Common myeloid progenitor, CD34-positive (primary cell): ENCODE data around the gene EBF4.

Experiments used
- CTCF ChIA-PET: fragments of 350-600 bp; sonication (Branson Sonifier 250); formaldehyde crosslinking; loops from one replicate; lab custom pipeline; 2021; ENCODE audit warnings: antibody characterized with exemption; lab: Charles Lee
- POLR2A ChIA-PET: fragments of 350-600 bp; sonication (Branson Sonifier 250); formaldehyde crosslinking; loops from one replicate; lab custom pipeline; 2021; ENCODE audit warnings: antibody characterized with exemption; lab: Charles Lee
- DNase-seq, 3 donors: peaks; one replicate each; pipeline versions ENCODE4 v3.0.0 to v3.0.0-alpha.2; 2013
- H3K27ac ChIP-seq, 2 experiments: 1 replicate in 1 of 2; 2 replicates in 1 of 2; pipeline ENCODE4 v1.7.0; 2013; ENCODE audit warnings: inconsistent platforms in 2 of 2, low read length in 2 of 2, mild to moderate bottlenecking in 2 of 2, low read depth in 1 of 2, moderate library complexity in 1 of 2; ENCODE audit not compliant: severe bottlenecking in 2 of 2, insufficient read depth in 1 of 2, poor library complexity in 1 of 2
- H3K27me3 ChIP-seq, 5 experiments: replicated peaks in 2 of 5; 1 replicate in 3 of 5; 2 replicates in 2 of 5; pipeline versions ENCODE4 v1.6.1 to v1.7.0; 2013; ENCODE audit warnings: low read length in 4 of 5, mild to moderate bottlenecking in 2 of 5, moderate library complexity in 2 of 5, inconsistent platforms in 1 of 5; ENCODE audit not compliant: insufficient read depth in 5 of 5, control insufficient read depth in 4 of 5
- H3K36me3 ChIP-seq, 4 experiments: 1 replicate in 2 of 4; 2 replicates in 2 of 4; pipeline versions ENCODE4 v1.6.1 to v1.7.0; 2013; ENCODE audit warnings: low read length in 3 of 4, control low read depth in 1 of 4, mild to moderate bottlenecking in 1 of 4; ENCODE audit not compliant: control insufficient read depth in 4 of 4, insufficient read depth in 4 of 4
- H3K4me1 ChIP-seq, 4 experiments: 1 replicate in 3 of 4; 2 replicates in 1 of 4; pipeline versions ENCODE4 v1.6.1 to v1.7.1; 2013; ENCODE audit warnings: low read length in 3 of 4, mild to moderate bottlenecking in 3 of 4, control low read depth in 1 of 4, inconsistent platforms in 1 of 4, moderate library complexity in 1 of 4; ENCODE audit not compliant: control insufficient read depth in 4 of 4, insufficient read depth in 4 of 4; ENCODE audit errors: control extremely low read depth in 1 of 4
- H3K4me3 ChIP-seq, 7 experiments: 1 replicate in 4 of 7; 2 replicates in 3 of 7; pipeline versions ENCODE4 v1.5.1 to v1.7.0; 2013; ENCODE audit warnings: mild to moderate bottlenecking in 7 of 7, low read length in 6 of 7, moderate library complexity in 6 of 7, inconsistent platforms in 2 of 7, low read depth in 2 of 7, control low read depth in 1 of 7; ENCODE audit not compliant: insufficient read depth in 4 of 7, control insufficient read depth in 1 of 7; ENCODE audit errors: extremely low read depth in 1 of 7
- H3K9me3 ChIP-seq, 5 experiments: 1 replicate in 4 of 5; 2 replicates in 1 of 5; pipeline versions ENCODE4 v1.6.1 to v1.7.1; 2013; ENCODE audit warnings: low read length in 4 of 5, mild to moderate bottlenecking in 2 of 5, inconsistent platforms in 1 of 5, low read depth in 1 of 5, moderate library complexity in 1 of 5; ENCODE audit not compliant: control insufficient read depth in 4 of 5, insufficient read depth in 2 of 5; ENCODE audit errors: control extremely low read depth in 1 of 5
- WGBS: methylation state at CpG from one replicate; pipeline ENCODE4 v1.1.5; 2013; ENCODE audit not compliant: insufficient coverage; 5-methylcytosine and 5-hydroxymethylcytosine counted together

The EBF4 gene

DNA sequence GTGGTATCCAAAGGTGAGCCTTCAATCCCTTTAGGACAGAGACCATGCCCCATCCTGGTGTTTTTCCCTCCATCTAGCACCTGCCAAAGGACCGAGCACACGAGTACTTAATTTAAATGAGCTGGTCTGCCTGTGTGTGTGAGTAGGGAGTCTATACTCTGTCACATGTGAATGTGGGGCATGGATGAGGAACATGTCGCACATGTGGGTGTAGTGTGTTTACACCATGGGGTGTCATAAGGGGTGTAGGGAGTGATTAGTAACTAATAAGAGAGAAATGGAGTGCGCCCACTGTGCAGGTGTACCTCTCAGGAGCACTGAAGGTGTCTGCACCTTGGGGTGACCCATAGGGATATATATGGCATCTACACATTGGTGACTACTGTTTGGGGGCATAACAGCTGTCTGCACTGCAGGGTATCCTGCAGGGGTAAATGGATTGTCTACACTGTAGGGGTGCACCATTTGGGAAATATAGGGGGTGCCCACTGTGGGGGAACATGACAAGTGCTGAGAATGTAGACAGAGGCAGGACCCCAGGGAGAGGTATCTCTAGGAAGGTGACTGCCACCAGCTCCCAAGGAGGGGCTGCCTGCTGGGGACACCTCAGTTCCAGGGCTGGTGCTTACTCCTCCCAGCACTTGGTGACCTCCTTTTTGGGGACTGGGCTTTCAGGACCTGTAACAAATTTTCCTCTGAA lies 53.5 kb downstream of the EBF4 start:
- no peaks in the 10 kb centered on the region for H3K9me3 ChIP-seq
- H3K27me3 ChIP-seq = peaks cover 3 to 30% (median 14%) of the 10 kb centered on the region in 5 experiments
- CTCF ChIA-PET = interaction anchor here (1.6 to 9.2 kb wide), 3 partner anchors 10 to 35 kb away, joined by 3 to 147 read pairs (median 91); no protein-coding TSS in a partner anchor
- WGBS = 100% methylated on average over 4 of the region's 4 CpGs
- no peak overlapping the region for H3K4me3 ChIP-seq
- no peak for DNase-seq
- no peak overlapping the region for H3K27ac ChIP-seq
- peaks cover 2 to 34% (median 22%) of the 10 kb centered on the region in 4 experiments for H3K4me1 ChIP-seq
- no peaks in the 10 kb centered on the region for H3K36me3 ChIP-seq
- POLR2A ChIA-PET = no interaction called here

DNA sequence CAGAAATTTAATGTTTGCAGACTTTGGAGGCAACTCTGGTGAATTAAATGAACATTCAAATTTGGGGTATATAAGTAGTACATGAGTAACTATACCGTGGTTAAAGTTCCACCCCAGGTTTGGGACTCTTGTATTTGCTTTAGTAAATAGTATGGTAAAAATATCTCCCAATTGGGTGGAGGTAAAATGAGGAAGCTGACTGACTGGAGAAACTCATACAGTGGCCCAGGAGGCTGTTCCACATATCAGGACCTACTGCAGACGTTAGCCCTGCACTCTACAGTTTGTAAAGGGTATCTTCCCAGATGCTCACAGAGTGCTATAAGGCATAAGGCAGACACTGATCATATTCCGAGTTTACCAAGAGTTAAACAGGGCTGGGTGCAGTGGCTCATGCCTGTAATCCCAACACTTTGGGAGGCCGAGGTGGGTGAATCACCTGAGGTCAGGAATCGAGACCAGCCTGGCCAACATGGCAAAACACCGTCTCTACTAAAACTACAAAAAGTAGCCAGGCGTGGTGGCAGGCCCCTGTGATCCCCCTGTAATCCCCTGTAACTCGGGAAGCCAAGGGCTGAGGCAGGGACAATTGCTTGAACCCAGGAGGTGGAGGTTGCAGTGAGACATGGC lies 54.2 kb downstream of the EBF4 start:
- DNase-seq = no peak
- ChIA-PET POLR2A (no interaction called here), CTCF (interaction anchor here (9.2 kb wide), 1 partner anchor 36 kb away, joined by 147 read pairs; no protein-coding TSS in a partner anchor)
- 67% methylated on average over 6 of the region's 8 CpGs for WGBS
- Histone ChIP-seq H3K4me1 (peaks cover 0 to 35% (median 22%) of the 10 kb centered on the region in 4 experiments), H3K9me3 (no peaks in the 10 kb centered on the region), H3K27ac (no peak overlapping the region), H3K4me3 (no peak overlapping the region), H3K36me3 (no peaks in the 10 kb centered on the region), H3K27me3 (peaks cover 3 to 37% (median 15%) of the 10 kb centered on the region in 5 experiments)

DNA sequence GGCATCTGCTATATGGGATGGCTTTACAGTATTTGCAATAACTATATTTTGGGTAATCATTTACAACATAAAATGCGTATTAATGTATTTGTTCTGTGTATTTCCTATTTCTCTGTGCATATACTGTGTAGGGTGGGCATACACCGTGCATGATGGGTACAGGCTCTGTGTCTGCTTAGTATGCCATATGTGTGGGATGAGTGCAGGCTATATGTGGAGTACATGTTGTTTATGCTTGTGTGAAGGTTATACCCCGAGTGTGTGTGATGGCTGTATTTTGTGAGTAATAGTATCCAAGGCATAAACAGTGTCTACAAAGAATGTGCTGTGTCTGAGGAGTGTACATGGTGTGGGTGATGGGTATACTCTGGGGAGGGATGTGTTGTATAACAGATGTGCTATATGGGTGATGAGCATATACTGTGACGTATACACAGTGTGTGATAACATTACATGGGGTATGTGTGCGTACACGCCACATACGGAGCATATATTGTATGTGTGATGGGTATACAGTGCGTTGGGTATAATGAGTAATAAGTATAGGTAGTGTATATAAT lies 55.2 kb downstream of the EBF4 start:
- ChIA-PET POLR2A (no interaction called here), CTCF (no interaction called here)
- Histone ChIP-seq H3K27me3 (peaks cover 3 to 47% (median 15%) of the 10 kb centered on the region in 5 experiments), H3K9me3 (no peaks in the 10 kb centered on the region), H3K4me1 (peaks cover 0 to 40% (median 27%) of the 10 kb centered on the region in 4 experiments), H3K4me3 (no peak overlapping the region), H3K27ac (no peak overlapping the region), H3K36me3 (no peaks in the 10 kb centered on the region)
- no peak for DNase-seq
- over 99% methylated on average over 7 of the region's 8 CpGs for WGBS

DNA sequence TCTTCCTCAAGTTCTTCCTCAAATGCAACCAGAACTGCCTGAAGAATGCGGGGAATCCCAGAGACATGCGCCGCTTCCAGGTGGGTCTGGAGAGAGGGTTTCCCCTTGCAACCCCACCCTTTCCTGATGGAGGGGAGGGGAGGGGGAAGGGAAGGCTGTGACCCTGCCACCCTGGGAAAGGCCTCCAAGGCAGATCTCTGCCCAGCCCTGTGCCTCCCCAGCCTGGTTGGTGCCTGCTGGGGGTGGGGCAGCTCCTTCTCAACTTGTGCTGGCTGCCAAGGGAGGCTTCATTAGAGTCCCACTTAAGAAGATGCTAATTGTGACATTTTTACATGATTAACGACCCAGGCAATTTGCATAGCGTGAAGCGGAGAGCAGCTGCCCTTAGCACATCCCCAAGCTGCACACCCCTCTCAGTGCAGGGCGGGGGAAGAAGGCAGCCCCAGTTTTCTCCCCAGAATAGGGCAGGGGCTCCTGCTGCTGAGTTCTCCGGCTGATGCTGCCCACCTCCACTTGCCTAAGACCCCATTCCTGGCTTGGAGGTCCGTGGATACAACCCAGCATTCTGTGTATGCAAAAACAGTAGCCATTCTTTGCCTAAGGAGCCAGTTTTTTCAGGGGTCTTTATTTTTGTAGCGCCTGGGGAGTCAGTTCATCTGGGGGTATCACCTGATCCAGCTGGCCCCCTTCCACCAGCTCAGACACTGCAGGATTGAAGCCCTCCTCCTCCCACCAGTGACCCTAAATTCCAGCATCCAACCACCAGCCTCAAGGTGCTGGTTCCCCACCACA lies 56.2 kb downstream of the EBF4 start:
- H3K36me3 ChIP-seq = no peaks in the 10 kb centered on the region
- 90% methylated on average over 6 of the region's 10 CpGs for WGBS
- H3K4me1 ChIP-seq = peaks cover 0 to 46% (median 34%) of the 10 kb centered on the region in 4 experiments
- no peak for DNase-seq
- ChIA-PET CTCF (interaction anchor here (1.7 to 2.4 kb wide), 2 partner anchors 62 to 116 kb away, joined by 3 to 11 read pairs; no protein-coding TSS in a partner anchor), POLR2A (no interaction called here)
- H3K4me3 ChIP-seq = no peak overlapping the region
- H3K27me3 ChIP-seq = peaks cover 3 to 57% (median 22%) of the 10 kb centered on the region in 5 experiments
- H3K27ac ChIP-seq = no peak overlapping the region
- H3K9me3 ChIP-seq = no peaks in the 10 kb centered on the region

DNA sequence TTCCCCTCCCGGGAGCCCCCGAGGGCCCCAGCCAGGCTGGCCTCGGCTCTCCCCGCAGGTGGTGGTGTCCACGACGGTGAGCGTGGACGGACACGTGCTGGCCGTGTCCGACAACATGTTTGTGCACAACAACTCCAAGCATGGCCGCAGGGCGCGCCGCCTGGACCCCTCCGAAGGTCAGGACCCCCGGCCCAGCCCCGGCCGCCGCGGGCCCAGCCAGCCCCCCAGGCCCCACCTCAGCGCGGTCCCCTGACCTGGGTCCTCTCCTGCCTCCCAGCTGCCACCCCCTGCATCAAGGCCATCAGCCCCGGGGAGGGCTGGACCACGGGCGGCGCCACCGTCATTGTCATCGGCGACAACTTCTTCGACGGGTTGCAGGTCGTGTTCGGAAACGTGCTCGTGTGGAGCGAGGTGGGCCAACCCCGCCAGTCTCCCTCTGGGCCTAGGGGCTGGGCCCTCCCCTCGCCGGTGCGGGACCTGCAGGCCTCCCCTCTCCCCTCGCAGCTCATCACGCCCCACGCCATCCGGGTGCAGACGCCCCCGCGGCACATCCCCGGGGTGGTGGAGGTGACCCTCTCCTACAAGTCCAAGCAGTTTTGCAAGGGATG lies 56.9 kb downstream of the EBF4 start:
- POLR2A ChIA-PET = no interaction called here
- no peak for DNase-seq
- Histone ChIP-seq H3K27ac (no peak overlapping the region), H3K4me3 (no peak overlapping the region), H3K4me1 (peaks cover 0 to 46% (median 34%) of the 10 kb centered on the region in 4 experiments), H3K9me3 (no peaks in the 10 kb centered on the region), H3K27me3 (peaks cover 3 to 64% (median 27%) of the 10 kb centered on the region in 5 experiments), H3K36me3 (no peaks in the 10 kb centered on the region)
- CTCF ChIA-PET = interaction anchor here (1.7 to 2.4 kb wide), 3 partner anchors 63 to 115 kb away, joined by 3 to 11 read pairs (median 3); no protein-coding TSS in a partner anchor
- WGBS = 59% methylated on average over 22 of the region's 49 CpGs

DNA sequence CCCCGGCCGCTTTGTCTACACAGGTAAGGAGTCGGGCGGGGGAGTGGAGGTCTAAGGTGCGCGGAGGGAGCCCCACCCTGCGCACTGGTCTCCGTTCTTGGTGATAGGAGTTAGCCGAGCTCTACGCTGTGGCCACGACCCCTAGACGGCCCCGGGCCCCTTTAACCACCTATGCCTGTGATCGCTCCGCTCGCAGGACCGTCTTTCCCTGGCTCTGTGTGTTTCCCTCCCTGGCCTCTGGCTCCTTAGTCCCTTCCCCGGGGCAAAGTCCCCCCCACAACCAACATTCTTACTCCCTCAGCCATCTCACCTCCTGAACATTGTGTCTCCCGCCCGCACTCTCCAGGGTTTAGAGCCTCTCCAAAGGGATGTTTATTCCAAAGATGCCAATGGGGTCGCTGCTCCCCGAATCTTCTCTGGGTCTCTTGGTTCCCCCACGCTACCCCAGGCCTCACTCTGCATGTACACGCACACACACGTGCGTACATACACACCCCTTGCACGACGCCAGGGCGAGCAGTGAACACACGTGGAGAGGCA lies 57.4 kb downstream of the EBF4 start:
- Histone ChIP-seq H3K27me3 (peaks cover 5 to 70% (median 27%) of the 10 kb centered on the region in 5 experiments), H3K36me3 (no peaks in the 10 kb centered on the region), H3K4me3 (peak overlapping the region in 2 of 7 experiments; percentile 5 to 69), H3K9me3 (no peaks in the 10 kb centered on the region), H3K4me1 (peaks cover 0 to 46% (median 34%) of the 10 kb centered on the region in 4 experiments), H3K27ac (no peak overlapping the region)
- CTCF ChIA-PET = interaction anchor here (1.0 to 2.4 kb wide), 5 partner anchors 19 to 115 kb away, joined by 3 to 11 read pairs (median 4); no protein-coding TSS in a partner anchor
- no peak for DNase-seq
- POLR2A ChIA-PET = interaction anchor here (0.9 kb wide), 1 partner anchor 9 kb away, joined by 3 read pairs; no protein-coding TSS in a partner anchor
- 25% methylated on average over 13 of the region's 30 CpGs for WGBS
